HEK293 (cell line): ENCODE data around the gene ACSM3.

Experiments
- CTCF ChIA-PET: fragments of 350-600 bp; formaldehyde crosslinking; extraction: SDS; loops from one replicate; lab custom pipeline; 2021; ENCODE audit warnings: antibody characterized with exemption; lab: Yijun Ruan, JAX
- POLR2A ChIA-PET: fragments of 300-600 bp; formaldehyde crosslinking; extraction: SDS; loops from one replicate; lab custom pipeline; 2020; ENCODE audit warnings: antibody characterized with exemption, inconsistent platforms; lab: Yijun Ruan, JAX
- H3K27ac ChIP-seq: fragments of 200-500 bp; sonication (Bioruptor generic); 2 replicates; pipeline ENCODE4 v1.5.1; 2014; ENCODE audit warnings: low read depth, low read length, control low read depth, inconsistent platforms; ENCODE audit errors: extremely low read depth
- H3K36me3 ChIP-seq, 2 experiments: fragments of 200-500 bp in 1 of 2; sonication (Bioruptor generic) in 1 of 2; 1 replicate in 1 of 2; 2 replicates in 1 of 2; pipeline ENCODE4 v1.5.1; 2014 to 2017; ENCODE audit warnings: inconsistent platforms in 2 of 2, low read length in 2 of 2; ENCODE audit not compliant: control insufficient read depth in 2 of 2, insufficient read depth in 1 of 2
- H3K4me1 ChIP-seq: fragments of 200-500 bp; sonication (Bioruptor generic); 2 replicates; pipeline ENCODE4 v1.5.1; 2014; ENCODE audit warnings: mild to moderate bottlenecking, low read length, inconsistent platforms; ENCODE audit not compliant: control insufficient read depth, insufficient read depth
- H3K4me3 ChIP-seq: 2 replicates; pipeline ENCODE4 v1.5.1; 2011; ENCODE audit warnings: low read depth, mild to moderate bottlenecking, control low read depth, low read length, moderate library complexity
- H3K9me3 ChIP-seq: fragments of 200-500 bp; sonication (Bioruptor generic); 2 replicates; pipeline ENCODE4 v1.5.1; 2014; ENCODE audit warnings: low read depth, low read length, inconsistent platforms; ENCODE audit not compliant: control insufficient read depth, insufficient read depth
- KLF9 ChIP-seq: fragments of 450-650 bp; formaldehyde crosslinking; IDR thresholded peaks from 2 replicates; pipeline ENCODE4 v1.5.1; 2016; ENCODE audit warnings: missing biosample characterization, missing genetic modification characterization, low read depth
- OSR2 ChIP-seq: fragments of 450-650 bp; formaldehyde crosslinking; IDR thresholded peaks from 2 replicates; pipeline ENCODE4 v1.5.1; 2016; ENCODE audit warnings: missing biosample characterization, missing genetic modification characterization
- RBAK ChIP-seq: fragments of 450-650 bp; formaldehyde crosslinking; IDR thresholded peaks from 2 replicates; pipeline ENCODE4 v1.5.1; 2016; ENCODE audit warnings: missing biosample characterization, missing genetic modification characterization
- REPIN1 ChIP-seq: fragments of 450-650 bp; formaldehyde crosslinking; IDR thresholded peaks from 2 replicates; pipeline ENCODE4 v1.5.1; 2017; ENCODE audit warnings: missing biosample characterization, missing genetic modification characterization, low read depth
- SP7 ChIP-seq: fragments of 450-650 bp; formaldehyde crosslinking; IDR thresholded peaks from 2 replicates; pipeline ENCODE4 v1.5.1; 2016; ENCODE audit warnings: missing biosample characterization, missing genetic modification characterization
- ZBTB48 ChIP-seq: fragments of 450-650 bp; formaldehyde crosslinking; IDR thresholded peaks from 2 replicates; pipeline ENCODE4 v1.5.1; 2016; ENCODE audit warnings: missing biosample characterization, missing genetic modification characterization
- ZNF112 ChIP-seq: fragments of 450-650 bp; formaldehyde crosslinking; IDR thresholded peaks from 2 replicates; pipeline ENCODE4 v1.5.0; 2017; ENCODE audit warnings: missing biosample characterization, missing genetic modification characterization
- ZNF157 ChIP-seq: fragments of 450-650 bp; formaldehyde crosslinking; IDR thresholded peaks from 2 replicates; pipeline ENCODE4 v1.5.1; 2016; ENCODE audit warnings: missing biosample characterization, missing genetic modification characterization
- ZNF214 ChIP-seq: fragments of 450-650 bp; formaldehyde crosslinking; IDR thresholded peaks from 2 replicates; pipeline ENCODE4 v1.5.1; 2017; ENCODE audit warnings: missing biosample characterization, mild to moderate bottlenecking, missing genetic modification characterization, borderline replicate concordance
- ZNF248 ChIP-seq: fragments of 450-650 bp; formaldehyde crosslinking; IDR thresholded peaks from 2 replicates; pipeline ENCODE4 v1.5.1; 2017; ENCODE audit warnings: missing biosample characterization, missing genetic modification characterization
- ZNF292 ChIP-seq: fragments of 450-650 bp; formaldehyde crosslinking; IDR thresholded peaks from 2 replicates; pipeline ENCODE4 v1.5.1; 2016; ENCODE audit warnings: low read depth, missing biosample characterization, missing genetic modification characterization, borderline replicate concordance
- ZNF335 ChIP-seq: fragments of 450-650 bp; formaldehyde crosslinking; conservative IDR thresholded peaks from 2 replicates; pipeline ENCODE4 v1.5.1; 2016; ENCODE audit warnings: missing biosample characterization, missing genetic modification characterization
- ZNF394 ChIP-seq: fragments of 450-650 bp; formaldehyde crosslinking; IDR thresholded peaks from 2 replicates; pipeline ENCODE4 v1.5.1; 2016; ENCODE audit warnings: missing biosample characterization, missing genetic modification characterization, mild to moderate bottlenecking, moderate library complexity, borderline replicate concordance
- ZNF530 ChIP-seq: fragments of 450-650 bp; formaldehyde crosslinking; IDR thresholded peaks from 2 replicates; pipeline ENCODE4 v1.5.1; 2016; ENCODE audit warnings: low read depth, missing biosample characterization, missing genetic modification characterization
- ZNF561 ChIP-seq: fragments of 450-650 bp; IDR thresholded peaks from 2 replicates; pipeline ENCODE4 v1.5.1; 2018; ENCODE audit warnings: missing biosample characterization, missing genetic modification characterization, borderline replicate concordance
- ZNF610 ChIP-seq: fragments of 450-650 bp; formaldehyde crosslinking; IDR thresholded peaks from 2 replicates; pipeline ENCODE4 v1.5.1; 2016; ENCODE audit warnings: missing biosample characterization, missing genetic modification characterization, borderline replicate concordance
- ZSCAN16 ChIP-seq: fragments of 450-650 bp; formaldehyde crosslinking; IDR thresholded peaks from 2 replicates; pipeline ENCODE4 v1.5.1; 2016; ENCODE audit warnings: missing biosample characterization, missing genetic modification characterization
- TF ChIP-seq, protein P1 (sequence below): fragments of 450-650 bp; formaldehyde crosslinking; IDR thresholded peaks from 2 replicates; pipeline ENCODE4 v1.5.1; 2016; ENCODE audit warnings: missing biosample characterization, missing genetic modification characterization

ACSM3 gene

DNA sequence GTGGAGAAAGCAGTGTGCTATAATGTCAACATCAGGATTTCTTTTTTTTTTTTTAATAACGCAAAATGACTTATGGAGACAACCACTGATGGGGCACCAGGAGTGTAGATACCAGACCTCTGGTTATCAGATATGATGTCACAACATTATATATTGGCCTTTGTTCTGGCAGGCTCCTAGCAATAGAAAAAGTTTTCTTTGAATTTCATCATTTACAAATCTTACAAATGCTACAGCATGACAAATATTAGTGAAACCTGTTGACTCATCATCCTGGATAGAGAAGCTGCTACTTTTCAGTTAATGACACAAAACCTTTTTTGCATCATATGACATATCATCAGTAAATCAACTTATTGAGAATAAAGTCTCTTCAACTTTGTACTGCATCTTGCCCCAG, 28.3 kb upstream of the ACSM3 start:
- peaks cover 5% of the 10 kb centered on the region; the same call in 1 of the 2 replicates for H3K4me1 ChIP-seq
- POLR2A ChIA-PET = no interaction called here
- CTCF ChIA-PET = interaction anchor here (0.6 kb wide), 1 partner anchor 36 kb away, joined by 4 read pairs; no protein-coding TSS in a partner anchor

DNA sequence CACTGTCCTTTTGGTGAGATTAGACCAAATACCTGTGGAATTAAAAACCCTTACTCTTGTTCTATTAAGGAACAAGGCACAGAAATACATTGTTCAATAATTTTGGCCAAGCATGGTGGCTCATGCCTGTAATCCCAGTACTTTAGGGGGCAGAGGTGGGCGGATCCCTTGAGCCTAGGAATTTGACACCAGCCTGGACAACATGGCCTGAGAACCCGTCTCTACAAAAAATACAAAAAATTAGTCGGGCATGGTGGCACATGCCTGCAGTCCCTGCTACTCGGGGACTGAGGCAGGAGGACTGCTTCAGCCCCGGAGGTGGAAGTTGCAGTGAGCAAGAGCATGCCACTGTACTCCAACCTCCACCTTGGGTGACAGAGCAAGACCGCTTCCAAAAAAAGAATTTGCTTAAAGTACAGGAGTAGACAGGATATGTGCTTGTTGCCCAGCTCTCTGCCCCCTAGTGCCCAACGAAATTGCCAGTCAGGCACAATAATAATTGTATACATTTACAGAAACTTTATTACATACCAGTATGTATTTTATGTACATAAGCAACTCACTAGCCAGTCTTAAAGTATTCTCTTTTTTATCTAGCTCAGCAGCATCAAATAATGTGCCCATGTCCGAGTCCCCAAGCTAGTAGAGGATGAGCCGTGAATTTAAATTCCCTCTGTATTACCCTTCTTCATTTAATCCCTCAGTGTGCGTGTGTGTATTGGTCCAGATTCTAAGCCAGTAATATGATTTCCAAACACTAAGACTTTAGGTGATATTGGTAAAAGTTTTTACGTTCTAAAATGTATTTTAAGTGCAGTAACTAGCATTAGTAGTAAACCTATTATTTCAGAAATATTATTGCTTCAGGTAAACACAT, 23.6 kb upstream of the ACSM3 start:
- ChIA-PET CTCF (interaction anchor here (0.8 kb wide), 1 partner anchor 9 kb away, joined by 3 read pairs; no protein-coding TSS in a partner anchor), POLR2A (interaction anchor here (0.9 to 1.8 kb wide), 2 partner anchors 9 to 1939 kb away, joined by 3 to 9 read pairs; no protein-coding TSS in a partner anchor)
- peaks cover 35 to 38% of the 10 kb centered on the region in 2 experiments for H3K36me3 ChIP-seq

More for the DNA sequence above, 28.3 kb upstream of the ACSM3 start:
- H3K9me3 ChIP-seq = no peaks in the 10 kb centered on the region
- H3K4me3 ChIP-seq = no peak overlapping the region
- H3K27ac ChIP-seq = no peak overlapping the region
- TF ChIP-seq REPIN1 = no peak
- TF ChIP-seq, protein P1, sequence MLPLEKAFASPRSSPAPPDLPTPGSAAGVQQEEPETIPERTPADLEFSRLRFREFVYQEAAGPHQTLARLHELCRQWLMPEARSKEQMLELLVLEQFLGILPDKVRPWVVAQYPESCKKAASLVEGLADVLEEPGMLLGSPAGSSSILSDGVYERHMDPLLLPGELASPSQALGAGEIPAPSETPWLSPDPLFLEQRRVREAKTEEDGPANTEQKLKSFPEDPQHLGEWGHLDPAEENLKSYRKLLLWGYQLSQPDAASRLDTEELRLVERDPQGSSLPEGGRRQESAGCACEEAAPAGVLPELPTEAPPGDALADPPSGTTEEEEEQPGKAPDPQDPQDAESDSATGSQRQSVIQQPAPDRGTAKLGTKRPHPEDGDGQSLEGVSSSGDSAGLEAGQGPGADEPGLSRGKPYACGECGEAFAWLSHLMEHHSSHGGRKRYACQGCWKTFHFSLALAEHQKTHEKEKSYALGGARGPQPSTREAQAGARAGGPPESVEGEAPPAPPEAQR (tag by site-specific recombination) = no peak
- TF ChIP-seq ZNF112 (tag by site-specific recombination) = no peak
- TF ChIP-seq OSR2 (tag by site-specific recombination) = no peak
- no peak for TF ChIP-seq ZNF248 (tag by site-specific recombination)
- TF ChIP-seq RBAK (tag by site-specific recombination) = no peak
- TF ChIP-seq ZNF610 (tag by site-specific recombination) = no peak
- TF ChIP-seq ZNF530 (tag by site-specific recombination) = no peak
- no peak for TF ChIP-seq ZNF292
- TF ChIP-seq ZBTB48 (tag by site-specific recombination) = no peak
- TF ChIP-seq, all 188 proteins: peak for 0
- H3K36me3 ChIP-seq = peaks cover 35 to 49% of the 10 kb centered on the region in 2 experiments

DNA sequence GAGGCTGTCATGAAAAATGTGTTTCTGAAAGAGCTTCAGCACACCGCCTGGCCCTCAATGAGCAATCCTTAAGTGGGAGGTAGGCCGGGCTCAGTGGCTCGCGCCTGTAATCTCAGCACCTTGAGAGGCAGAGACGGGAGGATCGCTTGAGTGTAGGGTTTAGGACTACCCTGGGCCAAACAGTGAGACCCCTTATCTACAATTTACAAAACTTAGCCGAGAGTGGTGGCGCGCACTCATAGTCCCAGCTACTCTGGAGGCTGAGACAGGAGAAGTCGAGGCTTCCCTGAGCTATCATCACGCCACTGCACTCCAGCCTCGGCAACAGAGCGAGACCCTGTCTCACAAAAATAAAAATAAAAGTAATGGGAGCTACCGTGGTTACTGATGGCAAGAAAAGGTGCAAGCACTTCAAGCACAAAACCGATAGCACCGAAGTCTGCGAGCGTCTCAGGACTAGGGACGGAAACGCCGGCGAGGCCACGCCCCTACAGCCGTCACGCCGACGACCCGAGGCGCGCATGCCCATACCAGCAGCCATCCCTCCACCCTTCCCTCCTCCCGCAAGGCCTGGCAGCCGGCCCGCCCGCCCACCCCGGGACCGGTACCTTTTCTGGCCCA, 22.8 kb upstream of the ACSM3 start:
- H3K36me3 ChIP-seq = peaks cover 29 to 30% of the 10 kb centered on the region in 2 experiments
- peak overlapping the region; percentile 80 for H3K4me3 ChIP-seq
- POLR2A ChIA-PET = interaction anchor here (0.9 to 1.8 kb wide), 2 partner anchors 9 to 1939 kb away, joined by 3 to 9 read pairs; no protein-coding TSS in a partner anchor
- peak overlapping the region; percentile 84; the same call in 1 of the 2 replicates for H3K27ac ChIP-seq
- TF ChIP-seq ZNF335 (0 out of 2 replicates have a peak, but pooled peaks have one; percentile 43), ZNF214 (tag by site-specific recombination) (no peak), ZNF394 (tag by site-specific recombination) (peak; percentile 7; the same call in 1 of the 2 replicates), SP7 (tag by site-specific recombination) (no peak), KLF9 (peak; percentile 53)
- CTCF ChIA-PET = interaction anchor here (0.6 to 0.8 kb wide), 2 partner anchors 10 to 56 kb away, joined by 3 read pairs; no protein-coding TSS in a partner anchor
- no peaks in the 10 kb centered on the region for H3K9me3 ChIP-seq
- peaks cover 5% of the 10 kb centered on the region; the same call in 1 of the 2 replicates for H3K4me1 ChIP-seq

More for the DNA sequence above, 23.6 kb upstream of the ACSM3 start:
- TF ChIP-seq ZSCAN16 (tag by site-specific recombination) (no peak), ZNF157 (tag by site-specific recombination) (no peak), ZNF561 (tag by site-specific recombination) (no peak)
- TF ChIP-seq, all 188 proteins: peak for 0
- H3K27ac ChIP-seq = no peak overlapping the region
- H3K9me3 ChIP-seq = no peaks in the 10 kb centered on the region
- H3K4me3 ChIP-seq = peak overlapping the region; percentile 80
- H3K4me1 ChIP-seq = peaks cover 5% of the 10 kb centered on the region; the same call in 1 of the 2 replicates
